Sigmoid colon (tissue), 4 donors: ENCODE data around the gene SELENOM.

Source experiments
- EP300 ChIP-seq, 4 donors: sonication (generic); formaldehyde crosslinking; IDR thresholded peaks; one replicate each; pipeline ENCODE4 v1.6.1; 2017; ENCODE audit warnings: antibody characterized with exemption in 4 of 4
- POLR2A ChIP-seq, 2 donors: fragments of 450-650 bp; IDR thresholded peaks; one replicate each; pipeline ENCODE4 v1.6.1; 2016; ENCODE audit warnings: antibody characterized with exemption in 2 of 2, mild to moderate bottlenecking in 2 of 2, moderate library complexity in 2 of 2
- TF ChIP-seq, protein P1 (sequence below), 4 experiments: fragments of 450-650 bp in 3 of 4; fragments of 200-600 bp in 1 of 4; IDR thresholded peaks; one replicate each; pipeline ENCODE4 v1.5.1; 2016 to 2019; ENCODE audit warnings: antibody characterized with exemption in 4 of 4, mild to moderate bottlenecking in 3 of 4, moderate library complexity in 2 of 4

DNA sequence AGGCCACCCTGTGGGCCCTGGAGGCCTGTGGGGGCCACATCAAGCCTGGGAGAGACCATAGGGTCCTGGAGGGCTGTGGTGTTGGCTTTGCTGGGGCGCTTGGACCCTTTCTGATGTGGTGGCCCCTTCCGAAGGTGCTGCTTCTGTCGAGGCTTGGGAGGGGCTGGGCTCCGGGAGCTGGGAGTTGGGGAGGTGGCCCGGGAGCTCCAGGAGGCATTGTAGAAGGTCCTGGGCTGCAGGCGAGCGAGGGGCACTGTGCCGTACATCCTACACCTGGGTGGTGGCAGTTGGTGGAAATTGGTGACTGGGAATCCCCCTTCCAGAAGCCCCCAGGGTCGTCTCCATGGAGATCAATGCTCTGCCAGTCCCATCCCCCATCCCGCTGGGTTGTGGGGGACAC, 30.4 kb upstream of the SELENOM start:
- TF ChIP-seq, protein P1, sequence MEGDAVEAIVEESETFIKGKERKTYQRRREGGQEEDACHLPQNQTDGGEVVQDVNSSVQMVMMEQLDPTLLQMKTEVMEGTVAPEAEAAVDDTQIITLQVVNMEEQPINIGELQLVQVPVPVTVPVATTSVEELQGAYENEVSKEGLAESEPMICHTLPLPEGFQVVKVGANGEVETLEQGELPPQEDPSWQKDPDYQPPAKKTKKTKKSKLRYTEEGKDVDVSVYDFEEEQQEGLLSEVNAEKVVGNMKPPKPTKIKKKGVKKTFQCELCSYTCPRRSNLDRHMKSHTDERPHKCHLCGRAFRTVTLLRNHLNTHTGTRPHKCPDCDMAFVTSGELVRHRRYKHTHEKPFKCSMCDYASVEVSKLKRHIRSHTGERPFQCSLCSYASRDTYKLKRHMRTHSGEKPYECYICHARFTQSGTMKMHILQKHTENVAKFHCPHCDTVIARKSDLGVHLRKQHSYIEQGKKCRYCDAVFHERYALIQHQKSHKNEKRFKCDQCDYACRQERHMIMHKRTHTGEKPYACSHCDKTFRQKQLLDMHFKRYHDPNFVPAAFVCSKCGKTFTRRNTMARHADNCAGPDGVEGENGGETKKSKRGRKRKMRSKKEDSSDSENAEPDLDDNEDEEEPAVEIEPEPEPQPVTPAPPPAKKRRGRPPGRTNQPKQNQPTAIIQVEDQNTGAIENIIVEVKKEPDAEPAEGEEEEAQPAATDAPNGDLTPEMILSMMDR (IDR thresholded peaks at IDR 0.05), result no peak
- TF ChIP-seq POLR2A (IDR thresholded peaks at IDR 0.05) (no peak), EP300 (IDR thresholded peaks at IDR 0.05) (no peak)
